CD4-positive, alpha-beta T cell (primary cell): Measurements from ENCODE around the gene NOP16. TPM values are rescaled to one million over a fixed set of nuclear protein-coding genes. Genes with fewer than 3 reads are reported as not detected.

Source experiments
- ATAC-seq: fragments of 200-7000 bp; cut with Tn5 transposase; one replicate; pipeline ENCODE4 v1.10.0; 2022; ENCODE audit warnings: mild to moderate bottlenecking; ENCODE audit not compliant: poor library complexity
- CTCF ChIA-PET: fragments of 350-600 bp; sonication (Branson Sonifier 250); formaldehyde crosslinking; loops from one replicate; lab custom pipeline; 2021; ENCODE audit warnings: antibody characterized with exemption, inconsistent platforms; lab: Charles Lee
- POLR2A ChIA-PET: fragments of 350-600 bp; sonication (Branson Sonifier 250); formaldehyde crosslinking; loops from one replicate; lab custom pipeline; 2021; ENCODE audit warnings: antibody characterized with exemption, inconsistent platforms; lab: Charles Lee
- DNase-seq, 14 experiments: peaks; one replicate each; pipeline ENCODE4 v3.0.0-alpha.2; 2013 to 2020; ENCODE audit warnings: mixed read lengths in 2 of 14
- H3K27ac ChIP-seq, 2 donors: one replicate each; pipeline versions ENCODE4 v1.5.1 to v1.7.0; 2013; ENCODE audit warnings: low read length in 2 of 2, low read depth in 1 of 2, mild to moderate bottlenecking in 1 of 2
- H3K27me3 ChIP-seq, 2 experiments: 1 replicate in 1 of 2; 2 replicates in 1 of 2; pipeline versions ENCODE4 v1.6.1 to v1.7.0; 2013; ENCODE audit warnings: low read length in 2 of 2, control low read depth in 1 of 2, mild to moderate bottlenecking in 1 of 2, moderate library complexity in 1 of 2; ENCODE audit not compliant: insufficient read depth in 2 of 2, control insufficient read depth in 1 of 2
- H3K36me3 ChIP-seq: one replicate; pipeline ENCODE4 v1.6.1; 2013; ENCODE audit warnings: low read length, control low read depth; ENCODE audit not compliant: insufficient read depth
- H3K4me1 ChIP-seq: one replicate; pipeline ENCODE4 v1.6.1; 2013; ENCODE audit warnings: low read length, control low read depth; ENCODE audit not compliant: insufficient read depth
- H3K4me3 ChIP-seq: one replicate; pipeline ENCODE4 v1.5.1; 2013; ENCODE audit warnings: mild to moderate bottlenecking, low read length, moderate library complexity
- H3K9me3 ChIP-seq, 2 experiments: 1 replicate in 1 of 2; 2 replicates in 1 of 2; pipeline versions ENCODE4 v1.6.1 to v1.7.0; 2013; ENCODE audit warnings: low read length in 2 of 2, mild to moderate bottlenecking in 2 of 2, control low read depth in 1 of 2, moderate library complexity in 1 of 2; ENCODE audit not compliant: control insufficient read depth in 1 of 2, insufficient read depth in 1 of 2
- H3K27ac Mint-ChIP-seq: one replicate; pipeline ENCODE4 v1.8.0; 2020; ENCODE audit warnings: mixed read lengths
- H3K27me3 Mint-ChIP-seq: one replicate; pipeline ENCODE4 v1.8.0; 2021; ENCODE audit warnings: mixed read lengths
- H3K36me3 Mint-ChIP-seq: one replicate; pipeline ENCODE4 v1.8.0; 2021; ENCODE audit warnings: low read depth, mixed read lengths
- H3K4me1 Mint-ChIP-seq: one replicate; pipeline ENCODE4 v1.8.0; 2021; ENCODE audit warnings: low read depth, mixed read lengths
- H3K4me3 Mint-ChIP-seq: one replicate; pipeline ENCODE4 v1.8.0; 2020; ENCODE audit warnings: mild to moderate bottlenecking, mixed read lengths
- H3K9me3 Mint-ChIP-seq: one replicate; pipeline ENCODE4 v1.8.0; 2020; ENCODE audit warnings: mixed read lengths
- intact Hi-C, 2 experiments: fragments of 100-400 bp; cut with DNase I in 1 of 2; cut with micrococcal nuclease in 1 of 2; formaldehyde crosslinking; loops; one replicate each; pipeline versions ENCODE4 v1.15.1 to v1.9.0; 2023 to 2025; cut with DNase I, micrococcal nuclease
- total RNA-seq, 174 experiments: library from RNA in 2 of 174; stranded (reverse) in 2 of 174; gene quantifications; one replicate each; pipeline ENCODE4 v1.2.3 and lab custom pipeline; 2021 to 2026
- TF ChIP-seq, protein P1 (sequence below): fragments of 200-600 bp; IDR thresholded peaks from one replicate; pipeline ENCODE4 v1.8.0; 2022; ENCODE audit warnings: antibody characterized with exemption, mild to moderate bottlenecking

The NOP16 gene
- total RNA-seq, 2 experiments from 2014 or later = 12.0 to 14.5 TPM

DNA sequence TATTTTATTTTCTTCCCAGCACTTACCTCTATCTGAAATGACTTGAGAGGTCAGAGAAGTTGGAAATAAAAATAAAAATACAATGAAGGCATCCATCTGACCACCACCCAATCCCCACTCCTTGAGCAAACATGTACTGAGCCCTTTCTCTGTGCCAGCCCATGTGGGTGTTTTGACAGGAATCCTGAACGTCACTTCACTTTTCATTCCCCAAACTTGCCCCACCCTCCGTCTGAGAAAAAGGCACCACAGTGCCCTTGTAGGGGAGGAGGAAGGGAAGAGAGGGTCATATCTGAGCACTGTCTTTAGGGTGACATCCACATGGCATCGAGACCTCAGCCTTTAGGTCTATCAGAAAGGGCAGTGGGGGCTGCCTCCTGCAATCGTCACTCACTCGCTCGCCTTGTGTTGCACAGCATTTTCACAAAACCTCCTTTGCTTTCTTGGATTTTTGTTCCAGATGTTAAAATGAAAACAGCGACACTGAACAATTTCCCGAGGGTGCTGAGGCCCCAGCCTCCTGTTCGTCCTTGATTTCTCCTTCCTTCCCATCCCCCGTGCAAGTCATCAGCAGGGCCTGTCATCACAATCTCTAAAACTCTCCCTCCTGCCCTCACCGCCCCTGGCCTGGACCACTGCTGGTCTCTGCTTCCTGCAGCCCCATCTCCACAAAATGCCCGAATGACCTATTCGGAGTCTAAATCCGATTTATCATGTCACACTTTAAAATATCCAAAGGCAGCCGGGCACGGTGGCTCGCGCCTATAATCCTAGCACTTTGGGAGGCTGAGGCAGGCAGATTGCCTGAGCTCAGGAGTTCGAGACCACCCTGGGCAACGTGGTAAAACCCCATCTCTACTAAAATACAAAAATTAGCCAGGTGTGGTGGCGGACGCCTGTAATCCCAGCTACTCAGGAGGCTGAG lies 13.1 kb upstream of the NOP16 start:
- Histone ChIP-seq H3K27me3 (no peaks in the 10 kb centered on the region), H3K27ac (no peak overlapping the region), H3K4me3 (no peak overlapping the region), H3K4me1 (peaks cover 3% of the 10 kb centered on the region), H3K36me3 (peaks cover 25% of the 10 kb centered on the region), H3K9me3 (no peaks in the 10 kb centered on the region)
- Mint-ChIP-seq H3K27me3 (no peaks in the 10 kb centered on the region), H3K36me3 (peaks cover 46% of the 10 kb centered on the region), H3K9me3 (no peaks in the 10 kb centered on the region), H3K4me3 (no peak overlapping the region), H3K27ac (no peak overlapping the region), H3K4me1 (no peaks in the 10 kb centered on the region)
- ATAC-seq = no peak
- no peak for DNase-seq
- POLR2A ChIA-PET = no interaction called here
- TF ChIP-seq, protein P1, sequence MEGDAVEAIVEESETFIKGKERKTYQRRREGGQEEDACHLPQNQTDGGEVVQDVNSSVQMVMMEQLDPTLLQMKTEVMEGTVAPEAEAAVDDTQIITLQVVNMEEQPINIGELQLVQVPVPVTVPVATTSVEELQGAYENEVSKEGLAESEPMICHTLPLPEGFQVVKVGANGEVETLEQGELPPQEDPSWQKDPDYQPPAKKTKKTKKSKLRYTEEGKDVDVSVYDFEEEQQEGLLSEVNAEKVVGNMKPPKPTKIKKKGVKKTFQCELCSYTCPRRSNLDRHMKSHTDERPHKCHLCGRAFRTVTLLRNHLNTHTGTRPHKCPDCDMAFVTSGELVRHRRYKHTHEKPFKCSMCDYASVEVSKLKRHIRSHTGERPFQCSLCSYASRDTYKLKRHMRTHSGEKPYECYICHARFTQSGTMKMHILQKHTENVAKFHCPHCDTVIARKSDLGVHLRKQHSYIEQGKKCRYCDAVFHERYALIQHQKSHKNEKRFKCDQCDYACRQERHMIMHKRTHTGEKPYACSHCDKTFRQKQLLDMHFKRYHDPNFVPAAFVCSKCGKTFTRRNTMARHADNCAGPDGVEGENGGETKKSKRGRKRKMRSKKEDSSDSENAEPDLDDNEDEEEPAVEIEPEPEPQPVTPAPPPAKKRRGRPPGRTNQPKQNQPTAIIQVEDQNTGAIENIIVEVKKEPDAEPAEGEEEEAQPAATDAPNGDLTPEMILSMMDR = no peak
- intact Hi-C loops = no loop called here
- CTCF ChIA-PET = no interaction called here

DNA sequence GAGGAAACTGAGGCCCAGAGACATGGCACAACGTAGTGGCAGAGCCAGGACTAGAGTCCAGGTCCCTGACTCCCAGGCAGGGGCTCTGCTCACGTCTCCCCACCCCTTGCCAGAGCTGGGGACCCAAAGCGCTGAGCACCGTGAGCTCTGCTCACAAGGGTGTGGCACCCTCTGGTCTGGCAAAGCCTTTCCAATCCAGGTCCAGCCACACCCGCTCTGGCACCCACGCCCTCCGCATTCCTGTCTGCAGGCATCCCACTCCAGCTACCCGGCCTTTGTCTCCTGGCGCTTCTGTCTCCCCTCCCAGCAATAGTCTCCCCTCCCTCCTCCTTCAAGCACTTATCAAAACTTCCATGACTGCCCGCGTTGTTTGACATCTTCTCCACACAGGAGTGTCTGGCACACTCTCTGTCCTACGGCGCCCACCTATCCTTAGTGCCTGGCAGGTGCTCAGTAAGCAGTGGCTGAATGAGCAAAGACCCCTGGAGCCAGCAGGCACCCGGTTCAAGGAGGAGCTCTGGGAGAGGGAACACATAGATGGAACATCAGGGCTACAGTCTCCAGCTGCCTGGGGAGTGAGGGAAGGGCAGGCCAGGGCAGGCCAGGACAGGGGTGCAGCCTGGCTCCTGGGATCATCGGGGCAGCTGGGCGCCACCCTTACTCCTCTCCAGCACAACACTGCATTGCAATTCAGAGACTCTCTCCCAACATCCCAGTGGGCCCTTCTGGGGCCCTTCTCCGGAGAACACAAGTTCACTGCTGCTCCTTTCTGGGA lies 12.2 kb upstream of the NOP16 start:
- no peaks in the 10 kb centered on the region for H3K4me1 Mint-ChIP-seq
- no peaks in the 10 kb centered on the region for H3K27me3 Mint-ChIP-seq
- no peaks in the 10 kb centered on the region for H3K4me1 ChIP-seq
- TF ChIP-seq, protein P1 = no peak
- H3K4me3 ChIP-seq = no peak overlapping the region
- DNase-seq (peak in 1 of 14 experiments; percentile 11), ATAC-seq (no peak)
- peaks cover 42% of the 10 kb centered on the region for H3K36me3 Mint-ChIP-seq
- intact Hi-C loops = no loop called here
- POLR2A ChIA-PET = no interaction called here
- no peak overlapping the region for H3K27ac ChIP-seq
- H3K4me3 Mint-ChIP-seq = no peak overlapping the region
- H3K27me3 ChIP-seq = no peaks in the 10 kb centered on the region
- no peaks in the 10 kb centered on the region for H3K9me3 ChIP-seq
- CTCF ChIA-PET = interaction anchor here (1.0 kb wide), 1 partner anchor 142 kb away, joined by 3 read pairs; no protein-coding TSS in a partner anchor
- H3K36me3 ChIP-seq = peaks cover 22% of the 10 kb centered on the region
- no peak overlapping the region for H3K27ac Mint-ChIP-seq
- H3K9me3 Mint-ChIP-seq = no peaks in the 10 kb centered on the region

DNA sequence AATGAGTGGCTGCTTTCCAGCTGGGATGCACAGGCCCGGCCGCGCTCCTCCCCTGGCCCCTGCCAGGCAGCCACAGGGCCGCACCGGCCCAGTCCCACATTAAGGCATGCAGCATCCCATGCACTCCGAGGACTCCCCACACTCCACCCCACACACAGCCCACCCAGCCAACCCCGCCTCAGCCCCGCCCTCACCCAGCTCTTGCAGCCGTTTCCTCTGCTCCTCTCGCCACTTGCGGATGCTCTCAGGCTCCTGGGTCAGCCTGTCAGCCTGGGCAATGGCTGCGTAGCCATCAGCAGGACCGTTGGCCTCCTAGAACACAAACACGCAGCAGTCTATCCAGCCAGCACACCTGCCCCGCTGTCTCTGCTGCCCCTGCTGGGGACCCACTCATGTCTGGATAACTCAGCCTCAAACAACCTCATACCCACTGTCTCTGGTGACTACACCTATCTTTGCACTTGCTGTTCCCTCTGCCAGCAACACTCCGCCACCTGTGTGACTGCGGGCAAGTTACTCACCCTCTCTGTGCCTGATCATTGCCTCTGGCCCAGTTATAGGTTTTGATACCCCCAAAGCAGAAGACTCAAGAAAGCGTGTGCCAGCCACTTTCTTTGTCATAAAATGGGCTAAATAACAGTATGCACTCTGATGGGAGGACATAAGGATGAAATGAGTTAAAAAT lies 9.5 kb upstream of the NOP16 start:
- H3K4me3 ChIP-seq = no peak overlapping the region
- no peaks in the 10 kb centered on the region for H3K4me1 ChIP-seq
- intact Hi-C loops = no loop called here
- H3K27ac ChIP-seq = no peak overlapping the region
- Mint-ChIP-seq H3K4me3 (no peak overlapping the region), H3K4me1 (no peaks in the 10 kb centered on the region), H3K27me3 (no peaks in the 10 kb centered on the region), H3K27ac (peak overlapping the region; percentile 50), H3K9me3 (no peaks in the 10 kb centered on the region), H3K36me3 (peaks cover 48% of the 10 kb centered on the region)
- no peak for ATAC-seq
- ChIA-PET POLR2A (no interaction called here), CTCF (no interaction called here)
- TF ChIP-seq, protein P1 = no peak
- peaks cover 0 to under 1% of the 10 kb centered on the region in 2 experiments for H3K9me3 ChIP-seq
- DNase-seq = peak in 1 of 14 experiments; percentile 8
- H3K27me3 ChIP-seq = no peaks in the 10 kb centered on the region
- H3K36me3 ChIP-seq = peaks cover 24% of the 10 kb centered on the region
